Stimulated activated naive B cell treated with anti-CD40 and anti-IgM and Interleukin-4, amounts not matched to agents 10 μg/mL and 1 μg/mL and 100 μg/mL, for 72 hours (primary cell): ENCODE data around the gene IMPA2.

ENCODE experiments used
- ATAC-seq, 2 donors: fragments of 150-1000 bp; cut with Tn5 transposase; replicated peaks; 2 replicates each; pipeline ENCODE4 v1.10.0; 2021; ENCODE audit warnings: moderate library complexity in 1 of 2
- DNase-seq: peaks from one replicate; pipeline ENCODE4 v3.0.0; 2021
- H3K27ac Mint-ChIP-seq: one replicate; pipeline ENCODE4 v1.8.0; 2022; ENCODE audit warnings: mild to moderate bottlenecking, mixed read lengths
- H3K27me3 Mint-ChIP-seq, 2 donors: one replicate each; pipeline ENCODE4 v1.8.0; 2022; ENCODE audit warnings: mixed read lengths in 2 of 2
- H3K36me3 Mint-ChIP-seq, 2 donors: one replicate each; pipeline ENCODE4 v1.8.0; 2022; ENCODE audit warnings: mixed read lengths in 2 of 2, mild to moderate bottlenecking in 1 of 2
- H3K4me1 Mint-ChIP-seq, 2 donors: one replicate each; pipeline ENCODE4 v1.8.0; 2022; ENCODE audit warnings: mixed read lengths in 2 of 2, mild to moderate bottlenecking in 1 of 2
- H3K4me3 Mint-ChIP-seq, 2 donors: one replicate each; pipeline ENCODE4 v1.8.0; 2022; ENCODE audit warnings: mild to moderate bottlenecking in 2 of 2, mixed read lengths in 2 of 2, moderate library complexity in 1 of 2
- H3K9me3 Mint-ChIP-seq, 2 donors: one replicate each; pipeline ENCODE4 v1.8.0; 2022; ENCODE audit warnings: mixed read lengths in 2 of 2, mild to moderate bottlenecking in 1 of 2

IMPA2 gene

DNA sequence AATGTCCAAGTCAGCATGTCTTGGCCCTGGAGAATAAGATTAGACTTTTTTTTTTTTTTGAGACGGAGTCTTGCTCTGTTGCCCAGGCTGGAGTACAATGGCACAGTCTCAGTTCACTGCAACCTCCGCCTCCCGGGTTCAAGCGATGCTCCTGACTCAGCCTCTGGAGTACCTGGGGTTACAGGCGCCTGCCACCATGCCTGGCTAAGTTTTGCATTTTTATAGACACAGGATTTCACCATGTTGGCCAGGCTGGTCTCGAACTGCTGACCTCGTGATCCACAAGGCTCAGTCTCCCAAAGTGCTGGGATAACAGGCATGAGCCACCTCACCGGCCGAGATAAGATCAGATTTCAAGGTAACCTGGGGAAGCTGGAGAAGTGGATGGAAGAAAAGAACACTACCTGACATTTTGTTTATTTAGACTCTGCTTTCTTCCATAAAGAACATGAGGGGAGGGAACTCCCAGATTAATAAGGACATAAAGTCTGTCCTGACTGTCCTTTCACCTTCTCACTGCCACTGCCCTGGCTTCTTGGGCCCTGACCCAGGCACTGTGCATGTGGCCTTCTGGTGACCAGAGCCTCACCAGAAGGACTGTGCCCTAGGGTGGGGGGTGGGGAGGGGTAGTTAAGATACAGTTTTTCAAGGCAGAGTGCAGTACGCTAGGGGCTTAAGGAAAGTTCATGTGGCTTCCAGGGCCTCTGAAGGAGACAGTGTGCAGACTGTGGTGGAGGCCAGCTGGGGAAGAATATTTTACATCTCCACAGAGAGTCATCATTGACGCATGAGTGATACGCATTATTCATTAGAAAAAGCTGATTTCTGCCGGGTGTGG, 4.8 kb upstream of the IMPA2 start:
- ATAC-seq (no peak), DNase-seq (no peak)
- no peaks in the 10 kb centered on the region for H3K9me3 Mint-ChIP-seq
- no peak overlapping the region for H3K27ac Mint-ChIP-seq
- H3K4me3 Mint-ChIP-seq = no peak overlapping the region
- H3K4me1 Mint-ChIP-seq = peaks cover 5 to 14% of the 10 kb centered on the region in 2 donors
- H3K36me3 Mint-ChIP-seq = no peaks in the 10 kb centered on the region
- H3K27me3 Mint-ChIP-seq = peaks cover 0 to 2% of the 10 kb centered on the region in 2 donors

DNA sequence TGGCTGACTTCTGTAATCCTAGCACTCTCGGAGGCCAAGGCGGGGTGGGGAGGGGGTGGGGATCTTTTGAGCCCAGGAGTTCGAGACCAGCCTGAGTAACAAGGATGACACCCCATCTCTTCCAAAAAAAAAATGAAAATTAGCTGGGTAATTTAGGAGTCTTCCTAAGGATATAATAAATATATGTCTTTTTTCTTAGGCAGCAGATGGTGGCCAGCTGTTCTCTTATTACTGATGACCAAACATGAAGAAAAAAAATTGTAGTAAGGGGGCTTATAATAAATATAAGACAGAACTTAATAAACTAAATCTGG, 4.2 kb upstream of the IMPA2 start:
- no peak for ATAC-seq
- Mint-ChIP-seq H3K27me3 (no peaks in the 10 kb centered on the region), H3K4me3 (no peak overlapping the region), H3K4me1 (peaks cover 7 to 18% of the 10 kb centered on the region in 2 donors), H3K36me3 (no peaks in the 10 kb centered on the region), H3K27ac (no peak overlapping the region), H3K9me3 (no peaks in the 10 kb centered on the region)
- DNase-seq = no peak

DNA sequence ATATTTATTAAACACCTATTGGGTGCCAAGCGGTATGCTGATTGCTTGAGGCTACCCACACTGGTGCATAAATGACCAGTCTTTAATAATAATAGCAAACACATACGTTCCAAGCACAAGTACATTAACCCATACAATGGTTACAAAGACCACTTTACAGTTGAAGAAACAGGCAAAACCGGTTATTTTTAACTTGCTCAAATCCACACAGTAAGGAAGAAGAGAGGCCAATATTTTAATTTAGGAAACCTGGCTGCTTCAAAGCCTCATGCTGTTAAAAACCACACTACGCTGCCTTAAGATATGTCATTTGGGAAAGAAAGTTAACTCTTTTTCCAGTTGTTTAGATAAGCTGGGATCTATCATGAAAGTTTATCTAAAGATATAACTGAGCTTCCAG, 2.4 kb upstream of the IMPA2 start:
- ATAC-seq = no peak
- Mint-ChIP-seq H3K36me3 (no peaks in the 10 kb centered on the region), H3K27ac (no peak overlapping the region), H3K4me1 (peaks cover 9 to 25% of the 10 kb centered on the region in 2 donors), H3K27me3 (no peaks in the 10 kb centered on the region), H3K9me3 (no peaks in the 10 kb centered on the region), H3K4me3 (no peak overlapping the region)
- DNase-seq = no peak

DNA sequence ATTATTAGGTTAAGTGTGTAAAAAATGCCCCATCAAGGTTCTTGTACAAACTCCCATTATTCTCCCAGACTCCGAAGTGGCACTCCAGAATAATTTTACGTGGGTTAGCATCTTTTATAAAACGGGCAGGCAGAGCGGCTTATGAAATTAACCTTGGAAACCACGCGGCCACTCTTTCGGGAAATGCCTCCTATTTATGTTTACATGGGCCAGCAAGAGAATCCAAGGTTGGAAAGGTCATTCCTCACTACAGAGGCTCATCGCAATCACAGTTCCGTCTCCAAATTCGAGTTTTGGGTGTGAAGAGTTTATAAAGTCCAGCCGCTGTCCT, 1.2 kb upstream of the IMPA2 start:
- peaks cover 11 to 25% of the 10 kb centered on the region in 2 donors for H3K4me1 Mint-ChIP-seq
- no peak for DNase-seq
- H3K27me3 Mint-ChIP-seq = no peaks in the 10 kb centered on the region
- H3K9me3 Mint-ChIP-seq = no peaks in the 10 kb centered on the region
- no peaks in the 10 kb centered on the region for H3K36me3 Mint-ChIP-seq
- peak overlapping the region; percentile 87 to 88 for H3K4me3 Mint-ChIP-seq
- ATAC-seq = no peak
- peak overlapping the region; percentile 31 for H3K27ac Mint-ChIP-seq

DNA sequence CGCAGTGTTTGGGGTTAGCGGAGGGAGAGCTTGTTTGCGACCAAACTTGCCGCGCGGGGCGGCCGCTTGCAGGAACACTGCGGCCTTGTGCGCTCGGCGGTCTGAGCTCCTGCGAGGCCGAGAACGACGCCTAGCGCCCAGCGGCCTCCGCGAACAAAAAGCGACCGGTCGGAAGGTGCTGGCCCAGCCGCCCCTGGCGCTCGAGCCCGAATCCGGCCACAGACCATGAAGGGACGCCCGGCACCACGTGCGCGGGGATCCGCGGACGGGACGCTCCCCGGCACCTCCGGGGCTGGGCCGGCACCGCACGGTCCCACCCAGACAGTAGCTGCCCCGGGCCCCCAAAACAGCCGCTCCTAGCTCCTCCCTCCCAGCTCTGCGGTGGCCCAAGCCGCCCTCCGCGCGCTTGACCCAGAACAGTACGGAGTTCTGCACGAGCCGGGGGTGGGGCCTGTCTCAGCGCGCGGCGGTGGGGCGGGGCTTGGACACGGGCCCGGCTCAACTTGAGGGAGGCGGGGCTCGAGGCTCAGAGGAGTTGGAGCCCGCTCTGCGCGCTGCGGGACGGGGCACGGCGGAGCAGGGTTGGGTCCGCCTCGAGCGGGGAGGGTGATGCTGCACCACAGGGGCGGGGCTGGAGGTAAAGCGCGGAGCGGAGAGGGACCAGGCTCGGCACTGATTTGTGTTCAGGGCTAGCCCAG, 664 bp upstream of the IMPA2 start:
- Mint-ChIP-seq H3K27ac (peak overlapping the region; percentile 81), H3K4me3 (peak overlapping the region; percentile 87 to 88), H3K9me3 (no peaks in the 10 kb centered on the region), H3K4me1 (peaks cover 11 to 25% of the 10 kb centered on the region in 2 donors), H3K27me3 (no peaks in the 10 kb centered on the region), H3K36me3 (no peaks in the 10 kb centered on the region)
- ATAC-seq = peak; percentile 91 to 92
- DNase-seq = peak; percentile 97

DNA sequence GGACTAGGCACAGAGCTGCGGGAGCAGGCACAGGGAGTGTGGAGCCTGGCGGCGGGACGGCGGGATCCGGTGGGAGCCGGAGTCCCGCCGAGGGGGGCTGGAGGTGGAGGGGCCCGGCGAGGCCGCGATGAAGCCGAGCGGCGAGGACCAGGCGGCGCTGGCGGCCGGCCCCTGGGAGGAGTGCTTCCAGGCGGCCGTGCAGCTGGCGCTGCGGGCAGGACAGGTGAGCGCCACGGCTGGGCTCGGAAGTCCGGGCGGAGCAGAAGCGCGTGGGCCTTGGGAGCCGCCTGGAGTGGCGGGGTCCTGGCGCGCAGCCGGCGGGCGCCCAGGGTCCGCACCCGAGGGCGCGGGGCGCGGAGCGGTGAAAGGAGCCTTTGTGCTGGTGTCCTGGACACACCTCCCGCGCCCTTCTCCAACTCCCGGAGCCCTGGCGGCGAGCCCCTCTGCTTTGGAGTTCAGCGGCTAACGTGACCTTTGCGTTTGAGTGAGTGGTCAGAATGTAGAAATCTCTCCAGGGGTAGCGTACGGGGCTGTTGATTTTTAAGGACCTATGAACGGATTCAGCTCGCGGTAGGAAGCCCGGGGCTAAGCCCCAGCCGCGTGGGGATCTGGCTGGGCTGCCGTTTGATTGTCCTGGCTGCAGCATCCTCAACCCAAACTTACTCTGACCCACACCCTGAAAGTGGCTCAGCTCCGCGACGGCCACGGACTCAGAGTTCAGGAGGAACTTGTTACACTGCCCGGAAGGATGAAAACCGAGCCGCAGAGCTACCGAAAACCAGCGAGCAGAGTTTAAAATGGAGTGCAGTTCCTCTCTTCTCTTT, 448 bp downstream of the IMPA2 start:
- ATAC-seq (peak; percentile 15 to 17), DNase-seq (peak; percentile 7)
- H3K27ac Mint-ChIP-seq = peak overlapping the region; percentile 75
- no peaks in the 10 kb centered on the region for H3K27me3 Mint-ChIP-seq
- H3K9me3 Mint-ChIP-seq = no peaks in the 10 kb centered on the region
- H3K4me3 Mint-ChIP-seq = peak overlapping the region; percentile 87 to 88
- peaks cover 11 to 25% of the 10 kb centered on the region in 2 donors for H3K4me1 Mint-ChIP-seq
- no peaks in the 10 kb centered on the region for H3K36me3 Mint-ChIP-seq

DNA sequence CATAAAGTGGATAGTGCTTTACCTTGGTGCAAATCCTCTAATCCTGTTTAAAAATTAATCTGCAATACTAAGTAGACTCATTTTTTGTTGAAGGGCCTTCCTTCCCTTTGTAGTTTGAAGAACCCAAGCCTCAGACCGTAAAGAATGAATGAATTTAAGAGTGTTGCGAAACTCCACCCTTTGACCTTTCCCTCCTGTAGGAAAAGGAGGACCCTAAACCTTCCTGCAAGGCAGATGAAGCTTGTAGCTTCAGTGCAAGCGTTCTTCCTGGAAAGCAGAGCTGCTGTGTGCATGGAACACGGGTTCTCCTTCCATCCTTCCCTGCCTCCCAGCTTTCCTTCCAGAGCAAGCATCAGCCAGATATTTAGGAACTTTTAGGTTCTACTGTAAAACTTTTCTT, 1.7 kb downstream of the IMPA2 start:
- H3K27me3 Mint-ChIP-seq = no peaks in the 10 kb centered on the region
- no peak overlapping the region for H3K4me3 Mint-ChIP-seq
- peaks cover 11 to 25% of the 10 kb centered on the region in 2 donors for H3K4me1 Mint-ChIP-seq
- no peak for DNase-seq
- no peak for ATAC-seq
- H3K9me3 Mint-ChIP-seq = no peaks in the 10 kb centered on the region
- no peak overlapping the region for H3K27ac Mint-ChIP-seq
- no peaks in the 10 kb centered on the region for H3K36me3 Mint-ChIP-seq

DNA sequence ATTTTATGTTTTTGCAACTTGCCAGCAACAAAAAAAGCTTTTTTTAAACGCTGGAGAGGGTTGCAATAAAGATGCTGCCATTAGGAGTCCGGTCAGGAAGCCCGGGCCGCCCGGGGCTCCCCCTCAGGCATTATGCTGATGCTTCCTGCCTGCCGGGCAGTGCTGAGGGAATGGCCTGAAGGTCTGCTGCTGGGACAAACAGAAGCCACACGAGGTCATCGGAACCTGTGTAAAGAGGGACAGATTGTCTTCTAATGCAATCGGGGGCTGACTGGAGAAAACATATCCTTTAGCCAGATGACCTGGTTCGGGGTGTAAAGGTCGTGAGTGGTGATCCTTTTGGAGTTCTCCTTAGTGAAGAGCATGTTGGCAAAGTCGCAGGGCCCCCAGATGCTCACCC, 2.3 kb downstream of the IMPA2 start:
- ATAC-seq = no peak
- Mint-ChIP-seq H3K27me3 (no peaks in the 10 kb centered on the region), H3K9me3 (no peaks in the 10 kb centered on the region), H3K27ac (no peak overlapping the region), H3K36me3 (peaks cover 0 to 4% of the 10 kb centered on the region in 2 donors), H3K4me1 (peaks cover 13 to 25% of the 10 kb centered on the region in 2 donors), H3K4me3 (no peak overlapping the region)
- DNase-seq = no peak

DNA sequence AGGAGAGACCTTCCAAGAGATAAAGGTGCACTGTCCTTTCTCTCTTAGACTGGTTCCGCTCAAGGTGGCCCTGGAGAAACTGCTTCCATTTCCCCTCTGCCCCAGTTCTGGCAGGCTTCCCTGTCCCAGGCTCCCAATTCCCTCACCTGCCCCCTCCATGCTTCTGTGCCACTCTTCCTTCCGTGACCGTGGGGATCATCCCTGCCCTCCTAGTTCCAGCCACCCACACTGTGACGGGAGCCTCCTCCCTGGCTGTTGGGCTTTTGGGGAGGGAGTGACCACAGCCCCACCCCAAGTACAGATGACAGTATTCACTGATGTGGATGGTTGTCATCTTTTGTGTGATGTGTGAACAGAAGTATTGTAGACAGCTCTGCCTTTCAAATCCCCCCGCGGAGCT, 2.8 kb downstream of the IMPA2 start:
- H3K4me3 Mint-ChIP-seq = no peak overlapping the region
- no peak for ATAC-seq
- DNase-seq = no peak
- H3K27ac Mint-ChIP-seq = no peak overlapping the region
- no peaks in the 10 kb centered on the region for H3K9me3 Mint-ChIP-seq
- peaks cover 0 to 4% of the 10 kb centered on the region in 2 donors for H3K36me3 Mint-ChIP-seq
- H3K27me3 Mint-ChIP-seq = no peaks in the 10 kb centered on the region
- peaks cover 13 to 25% of the 10 kb centered on the region in 2 donors for H3K4me1 Mint-ChIP-seq

DNA sequence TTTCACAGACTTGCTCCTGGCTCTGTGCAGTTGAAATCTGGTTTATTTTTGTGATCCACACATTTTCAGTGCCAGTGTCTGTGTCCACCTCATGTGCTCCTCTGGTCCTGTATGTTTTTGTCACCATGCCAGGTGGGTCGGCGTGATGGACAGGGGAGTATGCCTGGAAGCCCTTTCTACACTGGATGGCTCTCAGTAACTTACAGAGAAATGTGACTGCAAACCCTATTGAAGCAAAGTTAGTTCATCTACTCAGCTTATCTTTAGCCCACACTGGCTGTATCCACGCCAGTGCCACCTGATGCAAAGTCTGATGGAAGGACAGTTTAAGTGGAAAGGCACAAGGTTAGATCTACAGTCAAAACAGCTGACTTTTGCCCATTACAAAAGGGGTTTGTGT, 4.3 kb downstream of the IMPA2 start:
- Mint-ChIP-seq H3K27ac (no peak overlapping the region), H3K27me3 (no peaks in the 10 kb centered on the region)

DNA sequence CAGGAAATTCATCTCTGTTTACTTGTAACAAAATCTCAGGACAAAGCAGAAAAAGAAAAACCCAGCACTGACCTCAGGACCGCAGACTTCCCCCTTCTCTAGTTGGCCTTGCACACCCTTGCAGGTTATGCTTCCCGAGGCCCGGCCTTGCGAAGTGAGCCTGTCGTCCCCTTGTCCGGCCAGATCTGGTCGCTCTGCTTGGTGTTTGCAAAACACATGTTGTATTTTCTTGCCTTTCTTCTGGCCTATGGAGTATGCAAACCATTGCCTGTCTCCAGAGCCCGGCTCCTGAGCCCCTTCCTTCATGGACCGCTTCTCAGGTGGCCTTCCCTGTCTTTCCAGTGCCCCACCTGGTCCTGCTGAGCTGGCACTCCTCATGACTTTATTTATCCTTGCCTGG, 4.8 kb downstream of the IMPA2 start:
- DNase-seq (no peak), ATAC-seq (no peak)
- Mint-ChIP-seq H3K27ac (no peak overlapping the region), H3K36me3 (peaks cover 0 to 4% of the 10 kb centered on the region in 2 donors), H3K27me3 (no peaks in the 10 kb centered on the region), H3K4me3 (no peak overlapping the region), H3K4me1 (peaks cover 9 to 11% of the 10 kb centered on the region in 2 donors), H3K9me3 (no peaks in the 10 kb centered on the region)

More for the DNA sequence above, 4.3 kb downstream of the IMPA2 start:
- DNase-seq = no peak
- ATAC-seq = no peak
- no peaks in the 10 kb centered on the region for H3K9me3 Mint-ChIP-seq
- H3K4me1 Mint-ChIP-seq = peaks cover 8 to 15% of the 10 kb centered on the region in 2 donors
- no peak overlapping the region for H3K4me3 Mint-ChIP-seq
- peaks cover 0 to 4% of the 10 kb centered on the region in 2 donors for H3K36me3 Mint-ChIP-seq

DNA sequence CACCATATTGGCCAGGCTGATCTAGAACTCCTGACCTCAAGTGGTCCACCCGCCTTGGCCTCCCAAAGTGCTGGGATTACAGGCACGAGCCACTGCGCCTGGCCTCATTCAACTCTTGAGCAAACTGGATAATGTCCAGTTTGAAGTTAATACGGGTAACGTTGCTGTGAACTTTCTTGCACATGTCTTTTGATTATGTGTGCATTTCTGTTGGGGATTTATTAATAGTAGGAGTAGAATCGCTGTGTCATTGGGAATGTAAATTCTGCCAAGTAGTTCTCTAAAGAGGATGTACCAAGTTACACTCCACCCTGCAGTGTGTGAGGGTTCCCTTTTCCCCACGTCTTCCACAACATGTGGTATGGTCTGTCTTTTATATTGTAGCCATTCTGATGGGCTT, 6.2 kb downstream of the IMPA2 start:
- ATAC-seq (no peak), DNase-seq (no peak)
- no peak overlapping the region for H3K27ac Mint-ChIP-seq
- H3K36me3 Mint-ChIP-seq = peaks cover 0 to 4% of the 10 kb centered on the region in 2 donors
- H3K4me1 Mint-ChIP-seq = peaks cover 5 to 6% of the 10 kb centered on the region in 2 donors
- H3K9me3 Mint-ChIP-seq = no peaks in the 10 kb centered on the region
- no peak overlapping the region for H3K4me3 Mint-ChIP-seq
- H3K27me3 Mint-ChIP-seq = no peaks in the 10 kb centered on the region

DNA sequence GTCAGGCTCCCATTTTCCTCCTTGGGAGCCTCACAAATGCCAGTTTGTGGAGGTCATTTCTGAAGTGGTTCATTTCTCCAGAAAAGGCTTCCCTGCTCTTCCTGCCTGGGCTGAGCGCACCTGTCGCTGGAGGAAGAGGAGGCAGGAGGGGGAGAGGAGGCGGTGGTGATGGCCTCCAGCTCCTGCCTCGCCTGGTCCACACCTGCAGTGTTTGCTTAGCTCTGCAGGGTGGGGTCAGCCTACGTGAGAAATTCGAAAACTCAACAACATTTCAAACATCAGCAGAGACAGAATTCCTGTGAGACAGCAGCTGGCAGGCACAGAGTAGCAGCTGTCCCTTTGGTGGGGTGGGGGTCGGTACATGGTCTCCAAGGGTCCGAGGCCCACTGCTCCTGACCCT, 7.9 kb downstream of the IMPA2 start:
- no peak overlapping the region for H3K27ac Mint-ChIP-seq
- peaks cover 0 to 5% of the 10 kb centered on the region in 2 donors for H3K4me1 Mint-ChIP-seq
- H3K9me3 Mint-ChIP-seq = no peaks in the 10 kb centered on the region
- no peak for DNase-seq
- no peak for ATAC-seq
- H3K27me3 Mint-ChIP-seq = no peaks in the 10 kb centered on the region
- peaks cover 0 to 4% of the 10 kb centered on the region in 2 donors for H3K36me3 Mint-ChIP-seq
- H3K4me3 Mint-ChIP-seq = no peak overlapping the region

DNA sequence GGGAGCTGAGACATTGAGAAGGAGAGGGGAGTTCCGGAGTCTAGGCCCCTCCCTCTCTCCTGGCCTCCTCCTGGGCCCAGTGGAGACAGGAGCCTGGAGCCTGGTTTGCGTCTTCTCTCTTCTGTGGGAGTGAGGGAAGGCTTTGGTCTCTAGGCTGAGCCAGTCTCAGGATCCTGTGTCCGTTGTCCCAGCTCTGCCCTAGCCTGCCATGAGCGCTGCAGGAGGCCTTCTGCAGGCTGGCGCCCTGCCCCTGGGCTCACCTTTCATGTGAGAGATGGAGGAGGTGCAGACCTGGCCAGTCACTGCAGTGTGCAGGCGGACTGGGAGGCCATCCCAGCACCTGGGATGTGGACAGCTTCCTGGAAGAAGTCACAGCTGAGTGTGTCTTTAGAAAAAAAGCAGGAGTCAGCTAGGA, 8.7 kb downstream of the IMPA2 start:
- Mint-ChIP-seq H3K36me3 (peaks cover 0 to 4% of the 10 kb centered on the region in 2 donors), H3K4me1 (peaks cover 4 to 9% of the 10 kb centered on the region in 2 donors)

More for the DNA sequence above, 8.7 kb downstream of the IMPA2 start:
- H3K27ac Mint-ChIP-seq = no peak overlapping the region
- no peak overlapping the region for H3K4me3 Mint-ChIP-seq
- no peaks in the 10 kb centered on the region for H3K9me3 Mint-ChIP-seq
- no peaks in the 10 kb centered on the region for H3K27me3 Mint-ChIP-seq
- DNase-seq = no peak
- no peak for ATAC-seq
